Peyer's patch (tissue), 4 donors: ENCODE results near the gene DENND4B. TPM values are rescaled to one million over a fixed set of nuclear protein-coding genes. Genes with fewer than 3 reads are reported as not detected.
A peak's percentile ranks its signal among the peaks of the same experiment; 100 is the strongest.

Source experiments
- DNase-seq, 3 donors: peaks; one replicate each; pipeline ENCODE4 v3.0.0-alpha.2; 2017 to 2019
- H3K27ac ChIP-seq, 4 donors: fragments of 200-600 bp; sonication (generic); one replicate each; pipeline ENCODE4 v1.5.1; 2016 to 2019
- H3K27me3 ChIP-seq, 2 donors: fragments of 200-600 bp; sonication (generic); one replicate each; pipeline ENCODE4 v1.5.1; 2019
- H3K36me3 ChIP-seq, 3 donors: fragments of 200-600 bp; sonication (generic); one replicate each; pipeline ENCODE4 v1.5.1; 2016 to 2019
- H3K4me1 ChIP-seq, 4 donors: fragments of 200-600 bp; sonication (generic); one replicate each; pipeline ENCODE4 v1.5.1; 2016 to 2019
- H3K4me3 ChIP-seq, 4 donors: fragments of 200-600 bp; sonication (generic); 1 replicate in 3 of 4; 2 replicates in 1 of 4; pipeline ENCODE4 v1.5.1; 2016 to 2019; ENCODE audit warnings: mild to moderate bottlenecking in 1 of 4
- H3K9me3 ChIP-seq, 4 donors: fragments of 200-600 bp; sonication (generic); one replicate each; pipeline ENCODE4 v1.5.1; 2016 to 2019; ENCODE audit warnings: mild to moderate bottlenecking in 1 of 4
- POLR2A ChIP-seq, 2 donors: fragments of 450-650 bp; IDR thresholded peaks; one replicate each; pipeline ENCODE4 v1.5.1; 2017; ENCODE audit warnings: antibody characterized with exemption in 2 of 2, mild to moderate bottlenecking in 2 of 2, moderate library complexity in 2 of 2
- total RNA-seq, 4 donors: library from RNA; depleted of rRNA; stranded (reverse); fragments of >200 nt; gene quantifications; one replicate each; pipeline ENCODE4 v1.1.0, GENCODE V29; 2016
- TF ChIP-seq, protein P1 (sequence below), 6 experiments: fragments of 450-650 bp in 4 of 6; fragments of 200-600 bp in 2 of 6; sonication (generic) in 1 of 6; IDR thresholded peaks; one replicate each; pipeline ENCODE4 v1.5.1; 2017 to 2019; ENCODE audit warnings: antibody characterized with exemption in 6 of 6, mild to moderate bottlenecking in 3 of 6, moderate library complexity in 1 of 6

DENND4B gene, protein sequence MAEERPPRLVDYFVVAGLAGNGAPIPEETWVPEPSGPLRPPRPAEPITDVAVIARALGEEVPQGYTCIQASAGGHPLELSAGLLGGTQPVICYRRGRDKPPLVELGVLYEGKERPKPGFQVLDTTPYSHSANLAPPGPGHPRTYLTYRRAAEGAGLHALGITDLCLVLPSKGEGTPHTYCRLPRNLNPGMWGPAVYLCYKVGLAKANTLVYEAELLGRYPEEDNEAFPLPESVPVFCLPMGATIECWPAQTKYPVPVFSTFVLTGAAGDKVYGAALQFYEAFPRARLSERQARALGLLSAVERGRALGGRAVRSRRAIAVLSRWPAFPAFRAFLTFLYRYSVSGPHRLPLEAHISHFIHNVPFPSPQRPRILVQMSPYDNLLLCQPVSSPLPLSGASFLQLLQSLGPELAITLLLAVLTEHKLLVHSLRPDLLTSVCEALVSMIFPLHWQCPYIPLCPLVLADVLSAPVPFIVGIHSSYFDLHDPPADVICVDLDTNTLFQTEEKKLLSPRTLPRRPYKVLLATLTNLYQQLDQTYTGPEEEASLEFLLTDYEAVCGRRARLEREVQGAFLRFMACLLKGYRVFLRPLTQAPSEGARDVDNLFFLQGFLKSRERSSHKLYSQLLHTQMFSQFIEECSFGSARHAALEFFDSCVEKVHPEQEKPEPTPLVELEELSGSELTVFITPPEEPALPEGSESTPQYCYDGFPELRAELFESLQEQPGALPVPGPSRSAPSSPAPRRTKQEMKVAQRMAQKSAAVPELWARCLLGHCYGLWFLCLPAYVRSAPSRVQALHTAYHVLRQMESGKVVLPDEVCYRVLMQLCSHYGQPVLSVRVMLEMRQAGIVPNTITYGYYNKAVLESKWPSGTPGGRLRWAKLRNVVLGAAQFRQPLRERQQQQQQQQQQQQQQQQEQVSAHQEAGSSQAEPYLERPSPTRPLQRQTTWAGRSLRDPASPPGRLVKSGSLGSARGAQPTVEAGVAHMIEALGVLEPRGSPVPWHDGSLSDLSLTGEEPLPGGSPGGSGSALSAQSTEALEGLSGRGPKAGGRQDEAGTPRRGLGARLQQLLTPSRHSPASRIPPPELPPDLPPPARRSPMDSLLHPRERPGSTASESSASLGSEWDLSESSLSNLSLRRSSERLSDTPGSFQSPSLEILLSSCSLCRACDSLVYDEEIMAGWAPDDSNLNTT (N-terminal part only)
- 100 to 1,000 TPM in 2 of 4 donors, 10 to 100 TPM in 2; 48.2 to 130 (median 91.6) TPM for total RNA-seq

DNA sequence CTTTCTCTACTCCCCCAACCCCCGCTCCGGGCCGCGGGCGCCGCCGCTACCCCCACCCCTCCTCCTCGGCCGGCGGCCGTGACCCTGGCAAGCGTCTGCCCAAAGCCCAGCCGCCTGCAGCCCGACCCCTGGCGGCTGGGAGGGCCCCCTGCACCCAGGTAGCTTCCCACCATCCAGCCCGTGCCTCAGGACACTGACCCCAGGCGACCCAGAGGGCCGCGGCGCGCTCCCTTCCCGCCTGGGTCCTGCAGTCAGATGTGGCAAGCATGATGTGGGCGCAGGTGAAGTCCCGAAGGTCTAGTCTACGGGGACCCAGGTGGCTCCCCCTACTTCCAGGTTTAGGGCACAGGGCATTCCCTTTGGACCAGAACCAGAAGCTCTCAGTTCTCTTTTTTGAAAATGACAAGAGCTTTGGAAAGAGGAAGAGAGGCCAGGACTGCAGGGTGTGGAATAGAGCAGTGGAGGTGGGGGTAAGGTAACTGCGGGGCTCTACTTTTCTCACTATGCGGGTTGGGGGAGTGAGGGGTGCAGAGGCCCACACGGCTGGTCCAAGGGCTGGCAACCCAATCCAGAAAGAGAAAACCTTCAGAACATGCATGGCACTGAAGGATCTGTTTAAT is at the start of gene DENND4B:
Gene DENND4B (minus strand): TSS at position 97 of the 620 bp plus-strand sequence. CDS start 2,344 bp downstream, outside the sequence.
- H3K36me3 ChIP-seq = peaks cover 0 to 62% (median 0%) of the 10 kb centered on the region in 3 donors
- H3K9me3 ChIP-seq = no peaks in the 10 kb centered on the region
- H3K27me3 ChIP-seq = no peaks in the 10 kb centered on the region
- H3K4me3 ChIP-seq = peak within 1 kb of the TSS; percentile 89 to 99 (median 98)
- H3K27ac ChIP-seq = peak within 1 kb of the TSS; percentile 97 to 100 (median 99)
- H3K4me1 ChIP-seq = peaks cover 0 to 21% (median 8%) of the 10 kb centered on the region in 4 donors
- TF ChIP-seq POLR2A (IDR thresholded peaks at IDR 0.05) = no peak
- TF ChIP-seq, protein P1, sequence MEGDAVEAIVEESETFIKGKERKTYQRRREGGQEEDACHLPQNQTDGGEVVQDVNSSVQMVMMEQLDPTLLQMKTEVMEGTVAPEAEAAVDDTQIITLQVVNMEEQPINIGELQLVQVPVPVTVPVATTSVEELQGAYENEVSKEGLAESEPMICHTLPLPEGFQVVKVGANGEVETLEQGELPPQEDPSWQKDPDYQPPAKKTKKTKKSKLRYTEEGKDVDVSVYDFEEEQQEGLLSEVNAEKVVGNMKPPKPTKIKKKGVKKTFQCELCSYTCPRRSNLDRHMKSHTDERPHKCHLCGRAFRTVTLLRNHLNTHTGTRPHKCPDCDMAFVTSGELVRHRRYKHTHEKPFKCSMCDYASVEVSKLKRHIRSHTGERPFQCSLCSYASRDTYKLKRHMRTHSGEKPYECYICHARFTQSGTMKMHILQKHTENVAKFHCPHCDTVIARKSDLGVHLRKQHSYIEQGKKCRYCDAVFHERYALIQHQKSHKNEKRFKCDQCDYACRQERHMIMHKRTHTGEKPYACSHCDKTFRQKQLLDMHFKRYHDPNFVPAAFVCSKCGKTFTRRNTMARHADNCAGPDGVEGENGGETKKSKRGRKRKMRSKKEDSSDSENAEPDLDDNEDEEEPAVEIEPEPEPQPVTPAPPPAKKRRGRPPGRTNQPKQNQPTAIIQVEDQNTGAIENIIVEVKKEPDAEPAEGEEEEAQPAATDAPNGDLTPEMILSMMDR (IDR thresholded peaks at IDR 0.05) = peak; percentile 86 to 98 (median 89)
- peak; percentile 74 to 91 (median 88) for DNase-seq

DNA sequence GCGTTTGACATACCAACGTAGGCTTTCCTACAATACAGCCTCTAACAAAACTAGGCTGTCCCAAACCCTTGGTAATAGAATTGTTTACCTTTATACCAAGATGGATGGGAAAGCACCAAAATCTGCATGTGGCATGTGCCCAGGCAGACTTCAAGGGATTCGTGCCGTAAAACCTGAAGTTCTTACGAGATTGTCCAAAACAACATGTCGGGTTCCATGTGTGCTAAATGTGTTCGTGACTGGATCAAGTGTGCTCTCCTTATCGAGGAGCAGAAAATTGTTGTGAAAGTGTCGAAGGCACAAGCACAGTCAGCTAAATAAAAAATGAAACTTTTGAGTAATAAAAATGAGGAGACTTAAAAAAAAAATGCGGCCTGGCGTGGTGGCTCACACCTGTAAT is 49.1 kb upstream of the DENND4B start:
- H3K27me3 ChIP-seq = no peaks in the 10 kb centered on the region
- no peak overlapping the region for H3K4me3 ChIP-seq
- peaks cover 0 to 25% (median 11%) of the 10 kb centered on the region in 4 donors for H3K4me1 ChIP-seq
- H3K27ac ChIP-seq = no peak overlapping the region
- TF ChIP-seq POLR2A (IDR thresholded peaks at IDR 0.05) = no peak
- TF ChIP-seq, protein P1 (IDR thresholded peaks at IDR 0.05) = no peak
- no peak for DNase-seq
- H3K36me3 ChIP-seq = peaks cover 0 to 37% (median 3%) of the 10 kb centered on the region in 3 donors
- no peaks in the 10 kb centered on the region for H3K9me3 ChIP-seq

DNA sequence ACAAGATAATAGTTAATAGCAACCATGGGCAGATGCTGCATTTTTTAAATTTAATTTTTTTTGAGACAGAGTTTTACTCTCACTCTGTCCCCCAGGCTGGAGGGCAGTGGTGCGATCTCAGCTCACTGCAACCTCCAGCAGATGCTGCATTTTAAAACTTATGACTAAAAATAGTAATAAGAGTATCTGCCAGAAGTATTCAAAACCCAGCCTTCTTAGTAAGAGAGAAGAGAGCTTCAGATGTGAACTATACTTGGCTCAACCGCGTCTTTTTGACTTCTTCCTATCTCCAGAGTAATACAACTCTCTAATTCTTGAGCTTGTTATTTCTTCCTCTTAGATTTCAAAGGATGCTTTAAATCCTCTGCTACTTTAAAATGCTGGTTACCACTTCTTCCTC is 48.7 kb upstream of the DENND4B start:
- H3K27ac ChIP-seq = no peak overlapping the region

DNA sequence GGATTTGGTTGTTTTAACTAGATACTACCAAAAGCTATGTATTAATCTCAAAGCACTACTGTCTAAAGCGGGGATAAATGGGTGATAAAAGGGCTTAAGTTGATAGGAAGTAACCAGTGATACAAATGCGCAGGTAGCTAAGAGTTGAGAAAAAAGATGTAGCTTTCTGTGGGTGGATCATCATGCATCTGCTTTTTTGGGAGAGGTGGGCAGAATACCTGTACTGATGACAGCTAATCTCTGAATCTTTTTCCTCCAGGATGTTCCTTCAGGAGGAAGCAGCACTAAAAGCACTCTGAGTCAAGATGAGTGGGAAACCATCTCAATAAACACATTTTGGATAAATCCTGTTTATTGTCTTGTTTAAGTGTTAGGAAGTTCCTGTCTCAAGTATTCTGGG is 45.3 kb upstream of the DENND4B start:
- H3K27me3 ChIP-seq = no peaks in the 10 kb centered on the region
- H3K27ac ChIP-seq = peak overlapping the region; percentile 82 to 99 (median 92)
- peak overlapping the region; percentile 59 to 99 (median 90) for H3K4me3 ChIP-seq
- peaks cover 0 to 30% (median 11%) of the 10 kb centered on the region in 4 donors for H3K4me1 ChIP-seq
- peaks cover 0 to 37% (median 3%) of the 10 kb centered on the region in 3 donors for H3K36me3 ChIP-seq
- no peaks in the 10 kb centered on the region for H3K9me3 ChIP-seq
- DNase-seq = no peak
- TF ChIP-seq, protein P1 (IDR thresholded peaks at IDR 0.05) = no peak
- TF ChIP-seq POLR2A (IDR thresholded peaks at IDR 0.05) = no peak

More for the DNA sequence above, 48.7 kb upstream of the DENND4B start:
- H3K9me3 ChIP-seq = no peaks in the 10 kb centered on the region
- H3K4me1 ChIP-seq = peaks cover 0 to 25% (median 11%) of the 10 kb centered on the region in 4 donors
- H3K27me3 ChIP-seq = no peaks in the 10 kb centered on the region
- TF ChIP-seq POLR2A (IDR thresholded peaks at IDR 0.05) = no peak
- TF ChIP-seq, protein P1 (IDR thresholded peaks at IDR 0.05) = no peak
- H3K4me3 ChIP-seq = no peak overlapping the region
- no peak for DNase-seq
- peaks cover 0 to 37% (median 3%) of the 10 kb centered on the region in 3 donors for H3K36me3 ChIP-seq
